Measurements from ENCODE around the gene ASTN1.

- no peak for TF ChIP-seq EZH2phosphoT487 (IDR thresholded peaks at IDR 0.05; ENCODE audit: borderline replicate concordance, low read depth)
- no peak for TF ChIP-seq REST (IDR thresholded peaks at IDR 0.05; ENCODE audit: low read depth, low read length)
- no peak for TF ChIP-seq RAD21 (IDR thresholded peaks at IDR 0.05; ENCODE audit: low read length)
- TF ChIP-seq TCF12 (IDR thresholded peaks at IDR 0.05): no peak
- TF ChIP-seq CTCF (IDR thresholded peaks at IDR 0.05): no peak
- no peak for TF ChIP-seq PBX3 (IDR thresholded peaks at IDR 0.05)
These were observed 287.0 kb downstream of the ASTN1 start for GRCh38 chr1:176877557-176877956.
